Loucy (cell line): Measurements from ENCODE around the gene CSAG2.
"Not testable (repeated sequence)": the region's sequence is repeated elsewhere in the genome, so short reads cannot be mapped to it uniquely, and the experiment has no call there.

Experiments
- EZH2phosphoT487 ChIP-seq: fragments of 200-600 bp; IDR thresholded peaks from 2 replicates; pipeline ENCODE4 v1.6.1; 2018; ENCODE audit warnings: antibody characterized with exemption, mild to moderate bottlenecking, moderate library complexity, borderline replicate concordance
- TF ChIP-seq, protein P1 (sequence below): fragments of 200-600 bp; sonication (generic); conservative IDR thresholded peaks from 2 replicates; pipeline ENCODE4 v1.5.1; 2014; ENCODE audit warnings: mild to moderate bottlenecking, antibody characterized with exemption, low read length

DNA sequence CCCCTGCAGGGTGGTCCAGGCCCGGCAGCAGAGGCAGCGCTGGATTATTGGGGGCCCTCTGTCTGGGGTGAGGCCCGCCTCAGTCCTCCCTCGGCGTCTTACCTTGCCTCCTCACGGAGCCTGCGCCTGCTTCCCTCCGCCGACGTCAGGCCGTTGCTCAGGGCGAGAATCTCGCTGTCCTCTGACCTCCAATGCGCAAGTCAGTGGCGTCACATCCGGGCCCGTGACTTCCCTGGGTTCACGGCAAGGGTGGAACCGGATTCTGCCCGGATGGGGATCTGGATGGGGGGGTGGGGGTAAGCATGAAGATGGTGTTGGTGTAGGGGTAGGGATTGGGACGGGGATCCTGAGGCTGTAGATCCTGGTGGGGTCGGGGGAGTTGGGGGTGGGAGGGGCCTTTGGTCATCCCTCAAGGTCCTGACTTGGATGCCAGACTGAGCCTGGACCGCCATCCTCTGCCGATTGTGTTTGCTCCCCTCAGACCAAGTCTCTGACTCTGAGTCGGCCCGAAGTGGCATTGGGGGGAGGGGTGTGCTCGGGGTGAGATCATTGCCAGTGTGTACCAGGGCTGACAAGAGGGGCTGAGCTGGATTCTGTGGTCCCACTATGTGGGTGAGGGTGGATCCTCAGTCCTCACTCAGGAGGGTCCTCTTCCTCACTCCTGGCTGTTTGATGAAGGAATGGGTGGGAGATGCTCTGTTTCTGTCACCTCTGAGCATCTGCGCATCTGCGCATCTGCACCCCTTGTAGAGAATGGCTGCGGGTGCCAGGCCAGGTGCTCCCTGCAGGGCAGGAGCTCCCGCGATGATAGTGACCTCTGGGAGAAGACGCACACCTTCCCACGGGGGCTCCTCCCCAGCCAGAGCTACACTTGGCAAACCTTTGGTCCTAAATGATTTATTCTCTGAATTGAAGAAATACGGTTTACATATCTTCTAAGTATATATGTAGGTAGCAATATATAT is 44.9 kb upstream of the CSAG2 start, which contains the start of gene MAGEA2:
- TF ChIP-seq, protein P1, sequence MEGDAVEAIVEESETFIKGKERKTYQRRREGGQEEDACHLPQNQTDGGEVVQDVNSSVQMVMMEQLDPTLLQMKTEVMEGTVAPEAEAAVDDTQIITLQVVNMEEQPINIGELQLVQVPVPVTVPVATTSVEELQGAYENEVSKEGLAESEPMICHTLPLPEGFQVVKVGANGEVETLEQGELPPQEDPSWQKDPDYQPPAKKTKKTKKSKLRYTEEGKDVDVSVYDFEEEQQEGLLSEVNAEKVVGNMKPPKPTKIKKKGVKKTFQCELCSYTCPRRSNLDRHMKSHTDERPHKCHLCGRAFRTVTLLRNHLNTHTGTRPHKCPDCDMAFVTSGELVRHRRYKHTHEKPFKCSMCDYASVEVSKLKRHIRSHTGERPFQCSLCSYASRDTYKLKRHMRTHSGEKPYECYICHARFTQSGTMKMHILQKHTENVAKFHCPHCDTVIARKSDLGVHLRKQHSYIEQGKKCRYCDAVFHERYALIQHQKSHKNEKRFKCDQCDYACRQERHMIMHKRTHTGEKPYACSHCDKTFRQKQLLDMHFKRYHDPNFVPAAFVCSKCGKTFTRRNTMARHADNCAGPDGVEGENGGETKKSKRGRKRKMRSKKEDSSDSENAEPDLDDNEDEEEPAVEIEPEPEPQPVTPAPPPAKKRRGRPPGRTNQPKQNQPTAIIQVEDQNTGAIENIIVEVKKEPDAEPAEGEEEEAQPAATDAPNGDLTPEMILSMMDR = not testable (repeated sequence)
- not testable (repeated sequence) for TF ChIP-seq EZH2phosphoT487
